ELF-1 (cell line): ENCODE data around the gene ABHD16A.
A peak's percentile ranks its signal among the peaks of the same experiment; 100 is the strongest.

Source experiments
- DNase-seq: peaks from one replicate; pipeline ENCODE4 v3.0.0-alpha.2; 2016; ENCODE audit warnings: low read depth, low spot score

ABHD16A gene

DNA sequence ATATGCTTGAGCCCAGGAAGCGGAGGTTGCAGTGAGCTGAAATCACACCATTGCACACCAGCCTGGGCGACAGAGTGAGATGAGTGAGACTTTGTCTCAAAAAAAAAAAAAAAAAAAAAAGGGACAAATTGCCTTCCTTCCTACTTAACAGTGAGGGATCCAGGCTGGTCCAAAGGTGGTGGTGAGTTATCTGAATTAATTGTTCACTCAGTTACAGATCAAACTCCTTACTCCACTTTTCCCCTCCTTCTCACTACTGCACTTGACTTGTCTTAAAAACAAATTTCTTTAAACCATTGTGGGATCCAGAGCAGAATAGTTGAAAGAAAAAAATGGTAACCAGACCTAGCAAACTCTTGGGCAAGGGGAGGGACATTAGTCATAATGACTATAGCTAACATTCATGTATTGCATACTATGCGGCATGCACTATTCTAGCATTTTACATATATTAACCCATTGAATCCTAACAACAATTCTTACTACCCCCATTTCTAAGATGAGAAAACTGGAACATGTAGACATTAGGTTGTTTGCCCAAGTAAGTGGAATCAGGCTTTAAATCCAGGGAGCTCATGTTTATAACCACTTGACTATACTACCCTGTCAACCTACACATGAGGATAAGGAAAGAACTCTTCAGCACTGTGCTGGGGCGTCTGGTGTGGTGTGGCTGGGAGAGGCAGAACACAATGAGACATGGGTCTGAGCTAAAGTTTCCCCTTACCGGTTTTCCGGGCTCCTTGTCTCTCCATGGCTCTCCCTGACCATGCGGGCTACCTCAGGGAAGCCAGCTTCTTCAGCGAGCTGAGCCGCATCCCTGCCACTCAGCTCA, 39.8 kb downstream of the ABHD16A start:
- no peak for DNase-seq

DNA sequence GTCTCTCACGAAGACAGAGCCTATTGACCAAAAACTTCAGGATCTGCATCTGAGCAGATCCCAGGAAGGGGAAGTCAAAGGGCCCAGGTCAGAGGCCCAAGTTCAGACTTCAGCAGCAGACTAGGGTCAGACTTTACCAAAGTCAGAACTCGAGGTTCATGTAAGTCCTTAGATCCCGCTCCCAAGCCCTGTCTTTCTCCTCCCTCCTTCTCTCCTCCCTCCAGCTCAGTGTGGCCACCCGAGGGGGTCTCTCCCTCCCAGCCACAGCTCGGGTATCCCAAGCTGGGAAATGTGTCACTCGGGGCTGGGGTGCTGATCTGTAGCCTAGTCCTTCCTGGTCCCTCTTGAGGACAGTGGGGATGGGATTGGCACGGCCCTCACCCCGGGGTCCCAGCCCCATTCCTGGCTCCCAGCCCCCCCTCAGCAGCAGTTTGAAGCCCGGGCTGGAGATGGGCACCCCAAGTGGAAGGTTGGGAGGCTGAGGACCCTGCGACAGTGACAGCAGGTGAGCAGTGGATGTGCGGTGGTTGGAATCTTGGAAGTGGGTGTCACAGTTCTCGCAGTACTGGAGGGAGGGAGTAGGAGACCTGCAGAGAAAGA, 40.9 kb downstream of the ABHD16A start:
- DNase-seq: no peak

DNA sequence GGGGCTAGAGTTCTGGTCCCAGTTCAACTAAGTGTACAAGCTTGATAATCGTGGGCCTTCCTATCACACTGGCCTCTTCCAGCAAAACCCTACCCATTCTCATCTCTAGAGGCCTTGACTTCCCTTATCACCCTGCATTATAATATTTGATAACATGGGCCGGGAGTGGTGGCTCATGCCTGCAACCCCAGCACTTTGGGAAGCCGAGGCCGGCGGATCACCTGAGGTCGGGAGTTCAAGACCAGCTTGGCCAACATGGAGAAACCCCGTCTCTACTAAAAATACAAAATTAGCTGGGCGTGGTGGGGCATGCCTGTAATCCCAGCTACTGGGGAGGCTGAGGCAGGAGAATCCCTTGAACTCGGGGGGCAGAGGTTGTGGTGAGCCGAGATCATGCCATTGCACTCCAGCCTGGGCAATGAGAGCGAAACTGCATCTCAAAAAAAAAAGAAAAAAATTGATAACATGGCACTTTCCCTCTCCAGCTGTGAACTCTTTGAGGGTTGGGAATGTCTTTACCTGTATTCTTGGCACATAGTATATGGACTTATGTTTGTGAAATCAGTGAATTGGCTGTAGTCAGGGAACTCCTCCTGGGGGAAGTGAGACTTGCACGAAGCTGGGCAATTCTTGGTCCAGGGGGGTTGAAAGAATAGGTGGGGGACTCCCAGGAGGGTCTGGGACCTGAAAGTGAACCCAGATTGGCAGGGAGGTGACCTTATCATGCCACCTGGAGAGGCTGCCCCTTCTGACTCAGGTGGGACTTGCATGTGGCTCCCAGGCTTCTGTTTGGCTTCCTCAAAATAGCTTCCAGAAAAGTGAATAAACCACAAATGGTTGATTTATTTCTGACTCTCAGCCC, 41.6 kb downstream of the ABHD16A start:
- DNase-seq: no peak

DNA sequence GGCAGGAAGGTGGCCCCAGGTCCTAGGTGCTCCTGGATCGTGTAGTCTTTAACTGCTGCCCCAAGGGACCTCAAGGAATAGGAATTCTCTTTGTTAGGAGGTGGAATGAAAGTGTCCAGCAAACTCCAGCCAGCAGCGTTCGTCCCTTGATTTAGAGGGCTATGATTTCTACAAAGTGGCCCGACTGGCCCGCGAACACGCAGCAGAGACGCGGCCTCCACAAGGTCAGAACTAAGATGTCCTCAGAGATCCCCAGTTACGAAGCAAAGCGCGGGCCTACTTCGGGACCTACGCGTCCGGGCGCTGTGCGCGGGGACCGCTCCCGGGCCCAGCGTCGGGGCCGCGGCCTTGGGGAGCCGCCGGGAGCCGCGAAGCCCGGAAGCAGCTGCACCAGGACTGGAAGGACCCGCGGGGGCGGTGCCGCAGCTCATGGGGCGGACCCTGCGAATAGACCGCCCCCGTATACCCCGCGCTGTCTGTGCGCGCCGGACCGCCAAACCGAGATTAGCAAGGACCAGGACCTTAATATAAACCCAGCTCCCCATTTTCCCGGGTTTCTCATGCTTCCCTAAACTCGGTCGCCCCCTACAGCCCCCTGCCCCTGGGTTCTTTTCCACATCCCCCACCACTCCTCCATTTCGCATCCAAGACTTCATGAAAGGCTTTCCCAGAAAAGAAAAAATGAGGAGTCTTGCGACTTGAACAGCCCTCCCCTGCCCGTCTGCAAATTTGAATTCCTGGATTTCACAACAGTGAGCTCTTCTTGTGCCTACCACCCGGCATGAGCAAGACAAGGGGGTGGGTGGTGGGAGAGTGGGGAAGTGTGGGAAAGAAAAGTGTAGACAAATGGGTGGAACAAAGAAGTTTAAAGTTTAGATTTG, 42.5 kb downstream of the ABHD16A start, which contains the start of gene C6orf47:
Gene C6orf47 (minus strand): TSS at position 398 of the 881 bp plus-strand sequence. CDS start 831 bp downstream, outside the sequence.
- DNase-seq: peak; percentile 87

DNA sequence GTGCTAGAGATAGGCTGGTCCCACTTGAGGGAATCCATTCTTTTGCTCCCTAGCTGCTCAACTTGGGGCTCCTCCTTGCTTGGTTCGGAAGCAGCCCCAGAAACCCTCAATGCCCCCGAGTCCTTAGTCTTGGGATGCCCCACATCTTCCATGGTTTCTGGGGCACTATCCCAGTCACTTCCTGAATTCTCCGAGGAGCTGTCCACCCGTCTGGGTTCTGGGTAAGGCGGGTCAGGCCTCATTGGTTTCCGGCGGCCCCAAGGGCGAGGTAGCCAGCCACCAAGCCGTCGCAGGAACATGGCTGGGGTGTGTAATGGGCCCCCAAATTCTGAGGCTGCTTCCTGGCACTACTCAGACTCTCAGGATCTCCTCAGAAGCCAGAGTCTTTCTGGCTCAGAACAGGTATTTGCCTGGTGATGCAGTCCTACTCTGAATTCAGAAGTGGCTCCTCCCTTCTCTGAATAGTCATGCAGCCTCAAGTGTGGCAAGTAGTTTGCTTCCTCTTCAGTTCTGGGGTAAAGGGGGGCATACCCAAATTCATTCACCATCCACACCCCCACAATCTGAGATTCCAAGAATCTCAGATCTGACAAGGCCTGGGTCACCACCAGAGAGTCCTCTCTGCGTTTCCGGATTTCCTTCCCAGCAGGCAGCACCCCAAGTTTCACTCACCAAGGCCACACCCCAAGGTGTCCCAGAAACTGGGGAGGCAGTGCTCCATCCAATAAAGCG, 43.3 kb downstream of the ABHD16A start:
- peak; percentile 38 for DNase-seq

DNA sequence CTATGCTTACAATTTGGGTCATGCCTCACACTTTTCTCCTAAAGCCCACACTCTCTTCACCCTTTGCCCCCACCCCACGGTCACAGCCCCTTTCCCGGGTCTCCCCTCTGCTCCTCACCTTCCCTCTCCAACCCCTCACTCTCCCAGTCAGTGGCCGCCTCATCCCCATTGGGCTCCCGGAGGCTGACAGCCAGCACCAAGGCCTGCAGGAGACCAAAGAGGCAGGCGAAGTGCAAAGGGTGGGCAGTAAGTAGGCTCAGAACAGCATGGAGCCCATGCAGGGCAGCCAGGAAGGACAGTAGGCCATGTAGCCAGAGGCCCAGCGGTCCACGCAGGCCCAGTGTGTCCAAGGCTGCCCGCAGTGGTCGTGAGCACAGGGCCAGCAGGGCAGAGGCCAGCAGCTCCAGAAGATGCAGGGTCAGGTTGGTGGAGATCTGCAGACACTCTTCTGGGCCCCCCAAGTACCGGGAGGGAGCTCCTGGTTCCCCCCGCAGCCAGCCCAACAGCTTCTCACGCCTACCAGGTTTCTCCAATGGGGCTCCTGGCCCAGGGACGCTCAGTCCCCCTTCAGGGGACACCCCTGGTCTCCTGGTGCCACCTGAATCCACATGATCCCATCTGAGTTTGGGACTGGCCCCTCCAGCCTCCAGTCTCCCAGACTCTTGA, 44.0 kb downstream of the ABHD16A start:
- DNase-seq: no peak

DNA sequence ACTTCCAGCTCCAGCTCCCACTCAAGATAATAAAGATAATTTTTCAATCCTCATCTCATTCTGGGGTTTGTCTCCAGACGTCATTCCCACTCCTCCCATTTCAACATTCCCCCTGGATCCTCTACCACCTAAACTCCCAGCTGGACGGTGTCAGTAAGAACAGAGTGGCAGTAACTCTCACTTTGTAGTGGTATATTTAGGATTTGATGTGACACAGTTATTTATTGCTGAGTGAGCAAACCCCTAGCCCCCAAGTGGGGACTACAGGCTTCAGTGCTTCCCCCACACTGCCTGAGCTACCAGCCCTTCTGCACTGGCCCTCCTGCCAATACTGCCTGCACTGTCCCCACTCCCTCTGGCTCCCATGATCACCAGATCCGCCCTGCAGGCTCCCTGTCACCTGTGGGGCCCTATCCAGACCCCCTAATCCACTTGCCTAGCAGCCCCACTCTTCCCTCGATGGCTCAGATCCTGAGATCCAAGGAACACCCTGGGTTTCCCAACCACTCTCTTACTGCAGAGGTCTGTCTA, 44.9 kb downstream of the ABHD16A start:
- no peak for DNase-seq

DNA sequence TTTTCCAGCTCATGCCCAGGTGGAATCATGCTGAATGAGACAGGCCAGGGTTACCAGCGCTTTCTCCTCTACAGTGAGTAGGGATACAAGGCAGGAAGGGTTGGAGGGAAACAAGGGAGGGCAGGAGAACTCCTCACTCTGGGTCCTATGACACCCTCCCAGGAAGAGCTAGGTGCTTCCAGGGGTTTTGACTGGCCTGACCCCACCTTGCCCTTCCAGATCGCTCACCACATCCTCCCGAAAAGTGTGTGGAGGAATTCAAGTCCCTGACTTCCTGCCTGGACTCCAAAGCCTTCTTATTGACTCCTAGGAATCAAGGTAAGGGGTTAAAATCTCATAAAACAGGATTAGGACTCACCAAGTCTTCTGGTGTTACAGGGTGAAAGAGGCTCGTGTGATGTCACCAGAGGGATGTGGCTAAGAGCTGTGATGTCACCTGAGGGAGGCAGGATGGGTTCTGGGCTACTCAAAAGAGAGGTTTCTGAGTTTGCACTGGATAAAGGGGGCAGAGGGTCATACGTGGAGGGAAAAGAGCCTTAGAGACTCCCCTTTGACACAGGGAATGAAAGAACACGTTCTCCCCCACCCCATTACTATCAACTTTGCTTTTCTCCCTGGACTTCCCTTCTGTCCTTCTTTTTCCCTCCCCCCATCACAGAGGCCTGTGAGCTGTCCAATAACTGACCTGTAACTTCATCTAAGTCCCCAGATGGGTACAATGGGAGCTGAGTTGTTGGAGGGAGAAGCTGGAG, 45.5 kb downstream of the ABHD16A start:
- no peak for DNase-seq

DNA sequence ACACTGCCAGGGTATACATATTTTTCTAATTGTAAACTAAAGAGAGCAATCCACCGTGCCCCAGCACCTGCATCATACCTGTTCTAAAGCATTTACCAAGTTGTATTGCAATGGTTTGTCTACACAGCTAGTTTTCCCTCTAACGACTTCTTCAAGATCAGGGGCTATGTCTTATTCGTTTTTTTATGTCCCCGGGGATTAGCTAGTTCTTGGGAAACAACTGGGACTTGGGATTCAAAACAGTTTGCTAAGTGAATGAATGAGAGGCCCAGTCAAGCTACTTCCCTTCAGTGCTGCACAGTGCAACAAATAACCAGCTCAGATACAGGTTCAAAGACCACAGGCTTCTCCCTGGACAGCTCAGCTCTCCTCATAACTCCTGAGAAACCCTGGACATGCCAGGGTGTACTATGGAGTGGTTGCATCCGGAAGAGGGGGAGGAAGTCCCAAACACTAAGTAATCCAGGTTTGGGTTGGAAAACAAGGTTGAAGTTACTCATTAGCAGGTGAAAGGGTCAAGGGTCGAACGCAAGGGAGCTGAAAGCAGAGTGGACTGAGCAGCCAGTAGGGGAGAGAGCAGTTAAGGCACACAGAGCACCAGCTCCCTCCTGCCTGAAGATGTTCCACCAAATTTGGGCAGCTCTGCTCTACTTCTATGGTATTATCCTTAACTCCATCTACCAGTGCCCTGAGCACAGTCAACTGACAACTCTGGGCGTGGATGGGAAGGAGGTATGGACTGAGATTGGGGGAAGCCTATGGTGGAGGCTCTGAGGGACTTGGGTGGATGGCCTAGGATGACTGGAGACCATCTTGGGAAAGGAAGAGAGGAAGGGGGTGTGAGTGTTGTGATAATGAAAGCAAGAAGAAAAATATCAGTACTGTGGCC, 47.5 kb downstream of the ABHD16A start, which contains the start of gene APOM:
Gene APOM (plus strand): TSS at position 546 of the 889 bp plus-strand sequence. CDS start 73 bp downstream, at position 619.
- no peak for DNase-seq

DNA sequence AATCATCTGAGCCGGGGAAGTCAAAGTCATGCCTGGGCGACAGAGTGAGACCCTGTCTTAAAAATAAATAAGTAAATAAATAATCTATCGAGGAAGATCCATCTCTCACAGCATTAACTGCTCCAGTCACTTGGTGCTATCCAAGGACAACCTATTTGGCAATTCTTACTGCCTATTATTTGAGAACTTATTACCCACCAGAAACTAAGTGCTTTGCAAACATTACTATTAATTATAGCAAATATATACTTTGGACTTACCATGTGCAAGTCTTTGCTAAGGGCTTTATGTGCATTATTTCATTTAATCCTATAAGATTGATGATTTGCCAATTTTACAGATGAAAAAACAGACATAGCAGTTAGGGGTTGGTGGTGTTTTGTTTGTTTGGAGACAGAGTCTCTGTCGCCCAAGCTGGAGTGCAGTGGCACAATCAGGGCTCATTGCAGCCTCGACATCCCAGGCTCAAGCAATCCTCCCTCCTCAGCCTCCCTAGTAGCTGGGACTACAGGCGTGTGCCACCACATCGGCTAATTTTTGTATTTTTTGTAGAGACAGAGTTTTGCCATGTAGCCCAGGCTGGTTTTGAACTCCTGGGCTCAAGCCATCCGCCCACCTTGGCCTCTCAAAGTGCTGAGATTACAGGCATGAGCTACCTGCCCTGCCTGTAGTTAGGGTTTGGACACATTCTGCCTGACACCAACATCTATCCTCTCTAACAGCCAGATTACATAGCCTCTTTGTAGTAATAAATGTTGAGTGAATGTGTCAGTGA, 48.4 kb downstream of the ABHD16A start:
- no peak for DNase-seq

DNA sequence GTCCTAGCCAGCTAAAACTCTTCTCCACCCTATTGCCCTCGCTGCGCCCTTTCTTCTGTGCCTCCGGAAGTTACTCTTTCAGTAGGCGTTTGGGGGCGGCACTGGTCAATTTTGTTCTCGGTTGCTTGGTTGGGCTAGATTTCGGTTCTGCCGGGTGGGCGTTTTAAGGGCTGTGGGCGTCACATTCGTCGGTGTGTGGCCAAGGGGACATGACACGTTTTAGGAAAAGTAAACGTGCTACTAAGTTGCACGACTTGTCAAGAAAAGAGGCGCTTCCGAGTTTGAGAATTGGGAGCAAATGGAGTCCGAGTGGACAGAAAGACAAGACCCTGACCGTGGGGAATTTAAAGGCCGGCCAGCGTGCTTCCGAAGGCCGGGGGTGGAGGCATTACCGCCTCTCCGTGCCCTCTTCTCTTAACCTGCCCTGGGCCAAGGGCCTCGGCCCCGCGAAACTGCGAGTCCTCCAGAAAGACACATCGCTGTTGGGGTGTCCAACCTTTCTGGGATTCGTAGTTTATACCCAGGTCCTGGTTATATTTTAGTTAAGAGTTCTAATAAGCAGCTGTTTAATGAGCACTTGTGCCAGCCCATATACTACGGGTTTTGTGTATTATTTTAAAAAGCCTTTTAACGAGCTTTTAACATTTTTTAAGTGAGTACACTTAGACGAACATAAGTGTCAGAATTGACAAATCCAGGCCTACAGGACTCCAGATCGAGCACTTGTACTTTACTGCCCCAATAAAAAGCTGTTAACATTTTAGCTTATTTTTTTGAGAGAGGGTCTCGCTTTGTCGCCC, 50.0 kb downstream of the ABHD16A start:
- peak; percentile 98 for DNase-seq

DNA sequence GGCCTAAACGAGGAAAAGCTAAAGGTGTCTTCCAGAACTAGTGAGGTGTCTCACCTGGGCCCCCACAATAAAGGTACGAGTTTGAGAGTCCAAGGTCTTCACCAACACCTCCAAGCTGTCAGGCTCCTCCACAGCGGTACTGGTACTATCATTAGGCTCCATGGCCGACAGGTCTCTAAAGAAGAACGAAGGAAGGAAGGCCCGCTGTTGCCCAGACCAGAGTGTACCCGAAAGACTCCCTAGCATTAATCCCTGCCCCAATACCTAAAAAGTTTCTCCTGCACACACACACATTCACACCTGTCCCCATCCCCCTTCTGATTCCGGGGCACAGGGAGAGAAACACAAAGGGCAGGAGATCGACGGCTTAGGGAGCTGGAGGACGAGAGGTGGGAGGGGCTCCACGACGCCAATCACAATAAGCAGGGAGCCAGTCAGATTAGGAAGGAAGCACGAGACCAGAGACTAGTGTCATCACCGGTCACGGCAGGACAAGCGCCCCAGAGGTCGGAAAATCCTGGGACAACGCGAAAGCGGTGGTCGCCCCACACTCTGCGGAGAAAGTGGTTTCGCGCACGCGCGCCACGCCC, 51.4 kb downstream of the ABHD16A start:
- DNase-seq: peak; percentile 93

DNA sequence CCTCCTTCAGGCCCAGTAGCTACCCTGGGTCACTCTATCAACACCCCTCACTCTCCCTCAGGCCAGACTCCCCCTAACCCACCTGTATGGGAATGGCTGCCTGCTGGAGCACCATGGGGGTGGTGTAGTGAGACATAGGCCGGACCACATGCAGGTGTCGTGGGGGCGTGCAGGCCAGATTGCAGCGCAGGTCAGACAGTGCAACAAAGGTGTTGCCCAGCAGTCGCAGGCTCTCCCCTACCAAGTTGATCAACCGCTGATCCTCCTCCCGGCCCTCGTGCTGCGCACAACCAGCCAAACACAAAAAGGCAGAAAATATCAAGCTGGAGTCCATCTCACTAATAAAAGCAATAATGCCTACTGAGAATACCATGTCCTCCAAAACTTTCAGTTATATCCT, 57.8 kb downstream of the ABHD16A start:
- no peak for DNase-seq

DNA sequence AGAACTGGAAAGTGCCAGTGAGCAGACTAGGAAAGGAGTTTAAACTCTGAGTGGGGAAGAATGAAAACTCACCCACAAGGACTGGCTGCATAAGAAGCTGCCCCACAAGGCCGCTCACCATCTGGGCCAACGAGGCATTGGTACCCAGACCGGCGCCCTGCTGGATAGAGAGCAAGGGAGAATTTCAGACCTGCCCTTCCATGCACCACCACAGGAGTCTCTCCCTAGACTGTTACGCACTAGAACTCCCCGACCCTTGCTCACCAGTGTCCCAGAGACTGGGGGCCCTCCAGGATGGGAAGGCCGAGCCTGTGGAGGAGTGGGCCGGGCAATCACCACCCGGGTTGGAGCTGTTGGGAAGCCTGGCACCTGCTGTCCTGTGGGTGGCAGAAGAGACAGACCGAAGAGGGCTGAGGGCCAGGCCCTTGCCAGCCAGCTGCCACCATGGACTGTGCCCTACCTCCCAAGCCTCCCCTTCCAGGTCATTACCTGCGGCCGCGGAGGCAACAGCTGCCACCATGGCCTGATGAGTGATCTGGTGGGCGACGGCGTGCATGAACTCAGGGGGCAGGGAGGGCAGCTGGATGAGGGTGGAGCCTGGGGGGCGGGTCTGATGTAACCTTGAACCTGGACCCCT, 59.2 kb downstream of the ABHD16A start:
- no peak for DNase-seq
